ENCODE results near the gene GPR65. TPM values are rescaled to one million over a fixed set of nuclear protein-coding genes. Genes with fewer than 3 reads are reported as not detected.

Gene GPR65

GRCh38 chr14:88043529-88044443 lies 38.9 kb downstream of the GPR65 start:
- Histone ChIP-seq H3K27me3 (ENCODE audit: control insufficient read depth, insufficient read depth, low read length) (no peaks in the 10 kb centered on the region), H3K9me3 (replicated peaks; ENCODE audit: low read length) (no peaks in the 10 kb centered on the region), H3K36me3 (ENCODE audit: insufficient read depth, low read length) (no peaks in the 10 kb centered on the region), H3K4me3 (ENCODE audit: low read length) (no peak overlapping the region), H3K9ac (ENCODE audit: low read depth, low read length) (no peak overlapping the region), H3K4me1 (ENCODE audit: control insufficient read depth, insufficient read depth, low read length) (no peaks in the 10 kb centered on the region), H3K4me2 (ENCODE audit: low read length) (no peak overlapping the region)

DNA sequence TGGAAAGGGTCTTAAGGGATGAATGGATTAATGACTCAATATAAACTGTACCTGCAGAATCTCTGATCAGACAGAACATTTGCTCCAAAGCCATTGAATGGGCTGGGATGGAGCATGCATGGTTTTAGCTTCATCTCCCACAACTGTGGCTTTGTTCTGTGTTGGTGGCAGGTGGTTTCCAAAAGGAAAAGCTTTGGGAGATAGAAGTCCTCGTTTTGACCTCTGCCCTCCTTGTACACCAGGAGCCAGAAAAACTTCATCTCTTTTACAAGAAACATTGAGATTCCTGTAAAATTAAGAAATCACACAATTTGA lies 39.5 kb downstream of the GPR65 start:
- H3K4me3 ChIP-seq (ENCODE audit: low read length) = no peak overlapping the region
- no peaks in the 10 kb centered on the region for H3K4me1 ChIP-seq (ENCODE audit: control insufficient read depth, insufficient read depth, low read length)
- H3K27me3 ChIP-seq (ENCODE audit: control insufficient read depth, insufficient read depth, low read length) = no peaks in the 10 kb centered on the region
- no peak overlapping the region for H3K4me2 ChIP-seq (ENCODE audit: low read length)
- H3K36me3 ChIP-seq (ENCODE audit: insufficient read depth, low read length) = no peaks in the 10 kb centered on the region
- no peaks in the 10 kb centered on the region for H3K9me3 ChIP-seq (replicated peaks; ENCODE audit: low read length)
- no peak overlapping the region for H3K9ac ChIP-seq (ENCODE audit: low read depth, low read length)

- Histone ChIP-seq H3K9ac (ENCODE audit: low read depth, low read length) (no peak overlapping the region), H3K4me3 (ENCODE audit: low read length) (no peak overlapping the region), H3K36me3 (ENCODE audit: insufficient read depth, low read length) (no peaks in the 10 kb centered on the region), H3K4me2 (ENCODE audit: low read length) (no peak overlapping the region), H3K9me3 (replicated peaks; ENCODE audit: low read length) (no peaks in the 10 kb centered on the region), H3K27me3 (ENCODE audit: control insufficient read depth, insufficient read depth, low read length) (no peaks in the 10 kb centered on the region), H3K4me1 (ENCODE audit: control insufficient read depth, insufficient read depth, low read length) (no peaks in the 10 kb centered on the region)
These were observed 40.0 kb downstream of the GPR65 start for GRCh38 chr14:88044776-88045446.

DNA sequence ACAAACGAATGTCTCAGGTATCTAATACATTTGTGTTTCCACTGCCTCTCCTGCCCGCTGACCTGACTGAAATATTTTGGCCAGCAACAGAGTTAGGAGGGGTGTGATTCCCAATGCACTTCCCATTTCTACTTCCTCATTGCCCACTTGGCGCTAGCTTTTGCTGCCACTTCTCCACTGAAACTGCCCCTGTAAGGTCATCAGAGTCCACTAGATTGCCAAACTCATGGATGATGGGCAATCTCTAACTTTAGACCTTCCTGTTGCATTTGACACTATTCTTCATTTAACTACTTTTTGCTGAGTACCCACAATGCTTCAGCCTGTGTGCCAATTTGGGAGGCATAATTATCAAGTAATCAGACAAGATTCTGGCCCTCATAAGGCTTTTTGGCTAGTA lies 40.8 kb downstream of the GPR65 start:
- Histone ChIP-seq H3K27me3 (ENCODE audit: control insufficient read depth, insufficient read depth, low read length) (no peaks in the 10 kb centered on the region), H3K4me1 (ENCODE audit: control insufficient read depth, insufficient read depth, low read length) (no peaks in the 10 kb centered on the region), H3K4me3 (ENCODE audit: low read length) (no peak overlapping the region), H3K9me3 (replicated peaks; ENCODE audit: low read length) (no peaks in the 10 kb centered on the region), H3K36me3 (ENCODE audit: insufficient read depth, low read length) (no peaks in the 10 kb centered on the region), H3K9ac (ENCODE audit: low read depth, low read length) (no peak overlapping the region), H3K4me2 (ENCODE audit: low read length) (no peak overlapping the region)

GRCh38 chr14:88048351-88048750 lies 43.4 kb downstream of the GPR65 start:
- no peaks in the 10 kb centered on the region for H3K27me3 ChIP-seq (ENCODE audit: control insufficient read depth, insufficient read depth, low read length)
- no peaks in the 10 kb centered on the region for H3K4me1 ChIP-seq (ENCODE audit: control insufficient read depth, insufficient read depth, low read length)

GRCh38 chr14:88049266-88049665 lies 44.3 kb downstream of the GPR65 start:
- no peaks in the 10 kb centered on the region for H3K4me1 ChIP-seq (ENCODE audit: control insufficient read depth, insufficient read depth, low read length)
- H3K4me3 ChIP-seq (ENCODE audit: low read length) = no peak overlapping the region
- H3K27me3 ChIP-seq (ENCODE audit: control insufficient read depth, insufficient read depth, low read length) = no peaks in the 10 kb centered on the region
- no peaks in the 10 kb centered on the region for H3K36me3 ChIP-seq (ENCODE audit: insufficient read depth, low read length)
- no peaks in the 10 kb centered on the region for H3K9me3 ChIP-seq (replicated peaks; ENCODE audit: low read length)
- H3K4me2 ChIP-seq (ENCODE audit: low read length) = no peak overlapping the region
- H3K9ac ChIP-seq (ENCODE audit: low read depth, low read length) = no peak overlapping the region

More at GRCh38 chr14:88048351-88048750, 43.4 kb downstream of the GPR65 start:
- H3K4me2 ChIP-seq (ENCODE audit: low read length) = no peak overlapping the region
- H3K36me3 ChIP-seq (ENCODE audit: insufficient read depth, low read length) = no peaks in the 10 kb centered on the region
- no peaks in the 10 kb centered on the region for H3K9me3 ChIP-seq (replicated peaks; ENCODE audit: low read length)
- no peak overlapping the region for H3K9ac ChIP-seq (ENCODE audit: low read depth, low read length)
- H3K4me3 ChIP-seq (ENCODE audit: low read length) = no peak overlapping the region

DNA sequence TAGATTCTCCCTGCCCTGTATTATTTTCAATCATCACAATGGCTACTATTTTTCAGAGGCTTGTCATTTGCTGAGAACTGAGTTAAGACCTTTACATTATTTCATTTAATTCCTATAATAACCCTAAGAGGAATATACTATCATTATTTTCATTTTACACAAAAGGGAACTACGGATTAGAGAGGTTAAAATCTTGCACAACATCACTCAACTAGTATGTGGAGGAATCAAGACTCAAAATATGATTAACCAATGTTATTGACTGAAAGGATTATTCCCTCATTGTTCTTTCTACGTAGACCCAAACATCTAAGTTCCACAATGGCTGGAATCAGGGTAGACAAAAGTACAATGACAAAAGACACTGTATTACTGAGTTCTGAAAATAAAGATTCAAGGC lies 45.0 kb downstream of the GPR65 start:
- no peak overlapping the region for H3K9ac ChIP-seq (ENCODE audit: low read depth, low read length)
- H3K9me3 ChIP-seq (replicated peaks; ENCODE audit: low read length) = no peaks in the 10 kb centered on the region
- no peaks in the 10 kb centered on the region for H3K4me1 ChIP-seq (ENCODE audit: control insufficient read depth, insufficient read depth, low read length)
- no peaks in the 10 kb centered on the region for H3K36me3 ChIP-seq (ENCODE audit: insufficient read depth, low read length)
- H3K4me2 ChIP-seq (ENCODE audit: low read length) = no peak overlapping the region
- no peaks in the 10 kb centered on the region for H3K27me3 ChIP-seq (ENCODE audit: control insufficient read depth, insufficient read depth, low read length)
- no peak overlapping the region for H3K4me3 ChIP-seq (ENCODE audit: low read length)

DNA sequence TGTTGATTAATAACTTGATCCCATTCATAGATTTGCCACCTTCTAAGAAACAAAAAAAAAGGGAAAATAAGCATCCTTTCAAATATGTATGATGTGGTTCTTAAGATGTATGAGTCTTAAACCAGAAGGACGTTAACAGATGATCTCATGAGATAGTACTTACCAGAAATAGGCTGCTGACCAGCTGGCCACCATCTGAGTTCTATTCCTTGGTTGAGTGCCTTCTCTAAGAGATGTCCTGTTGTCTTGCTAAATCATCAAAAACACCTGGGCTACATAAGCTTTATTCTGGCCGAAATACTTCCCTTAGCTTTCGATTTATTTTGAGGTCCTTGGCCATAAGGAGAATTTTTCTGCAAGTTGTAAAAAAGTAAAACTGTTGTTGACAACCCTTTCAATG lies 55.6 kb downstream of the GPR65 start:
- no peaks in the 10 kb centered on the region for H3K9me3 ChIP-seq (replicated peaks; ENCODE audit: low read length)
- no peak overlapping the region for H3K9ac ChIP-seq (ENCODE audit: low read depth, low read length)
- no peaks in the 10 kb centered on the region for H3K36me3 ChIP-seq (ENCODE audit: insufficient read depth, low read length)
- no peak overlapping the region for H3K4me3 ChIP-seq (ENCODE audit: low read length)
- H3K4me2 ChIP-seq (ENCODE audit: low read length) = no peak overlapping the region
- no peaks in the 10 kb centered on the region for H3K27me3 ChIP-seq (ENCODE audit: control insufficient read depth, insufficient read depth, low read length)
- no peaks in the 10 kb centered on the region for H3K4me1 ChIP-seq (ENCODE audit: control insufficient read depth, insufficient read depth, low read length)

- Histone ChIP-seq H3K9ac (ENCODE audit: low read depth, low read length) (no peak overlapping the region), H3K4me3 (ENCODE audit: low read length) (no peak overlapping the region), H3K4me1 (ENCODE audit: control insufficient read depth, insufficient read depth, low read length) (no peaks in the 10 kb centered on the region), H3K36me3 (ENCODE audit: insufficient read depth, low read length) (no peaks in the 10 kb centered on the region), H3K4me2 (ENCODE audit: low read length) (no peak overlapping the region), H3K27me3 (ENCODE audit: control insufficient read depth, insufficient read depth, low read length) (no peaks in the 10 kb centered on the region), H3K9me3 (replicated peaks; ENCODE audit: low read length) (no peaks in the 10 kb centered on the region)
These were observed 58.9 kb downstream of the GPR65 start for GRCh38 chr14:88063811-88064210.

Small RNAs within 50 kb of the gene (small RNA-seq; reads per million reads assigned to genes)
- not detected for gene RNU6-835P

Data from skeletal muscle satellite cell (primary cell).